AG04450 (cell line): Measurements from ENCODE around the gene RNF113B. TPM values are rescaled to one million over a fixed set of nuclear protein-coding genes. Genes with fewer than 3 reads are reported as not detected.

ENCODE experiments used
- CTCF ChIA-PET: fragments of 300-600, 350-600 bp; formaldehyde crosslinking; extraction: SDS; loops from one replicate; lab custom pipeline; 2022; ENCODE audit warnings: antibody characterized with exemption, inconsistent platforms; lab: Charles Lee
- POLR2A ChIA-PET: fragments of 350-600 bp; formaldehyde crosslinking; extraction: SDS; loops from one replicate; lab custom pipeline; 2021; ENCODE audit warnings: antibody characterized with exemption, inconsistent platforms; lab: Yijun Ruan, JAX
- DNase-seq: peaks from one replicate; pipeline ENCODE4 v3.0.0-alpha.2; 2011; ENCODE audit warnings: low read depth, low spot score
- H3K27ac ChIP-seq: one replicate; pipeline ENCODE4 v1.5.1; 2012; ENCODE audit warnings: low read depth, low read length, control low read depth
- H3K27me3 ChIP-seq: one replicate; pipeline ENCODE4 v1.6.0; 2012; ENCODE audit warnings: low read length; ENCODE audit not compliant: control insufficient read depth, insufficient read depth
- H3K4me3 ChIP-seq: 2 replicates; pipeline ENCODE4 v1.5.1; 2011; ENCODE audit warnings: mild to moderate bottlenecking, low read depth, low read length, control low read depth
- H3K9me3 ChIP-seq: 2 replicates; pipeline ENCODE4 v1.5.1; 2012; ENCODE audit warnings: low read length; ENCODE audit not compliant: control insufficient read depth, insufficient read depth
- polyA plus RNA-seq: library from polyadenylated mRNA; depleted of rRNA; stranded (reverse); fragments of >200 nt; gene quantifications from 2 replicates; pipeline ENCODE4 v1.2.3, GENCODE V29; 2011
- TF ChIP-seq, protein P1 (sequence below): IDR thresholded peaks from 2 replicates; pipeline ENCODE4 v1.5.1; 2011; ENCODE audit warnings: low read depth, low read length, control low read depth, inconsistent platforms

Gene RNF113B
- polyA plus RNA-seq, 1 experiment, result not detected

DNA sequence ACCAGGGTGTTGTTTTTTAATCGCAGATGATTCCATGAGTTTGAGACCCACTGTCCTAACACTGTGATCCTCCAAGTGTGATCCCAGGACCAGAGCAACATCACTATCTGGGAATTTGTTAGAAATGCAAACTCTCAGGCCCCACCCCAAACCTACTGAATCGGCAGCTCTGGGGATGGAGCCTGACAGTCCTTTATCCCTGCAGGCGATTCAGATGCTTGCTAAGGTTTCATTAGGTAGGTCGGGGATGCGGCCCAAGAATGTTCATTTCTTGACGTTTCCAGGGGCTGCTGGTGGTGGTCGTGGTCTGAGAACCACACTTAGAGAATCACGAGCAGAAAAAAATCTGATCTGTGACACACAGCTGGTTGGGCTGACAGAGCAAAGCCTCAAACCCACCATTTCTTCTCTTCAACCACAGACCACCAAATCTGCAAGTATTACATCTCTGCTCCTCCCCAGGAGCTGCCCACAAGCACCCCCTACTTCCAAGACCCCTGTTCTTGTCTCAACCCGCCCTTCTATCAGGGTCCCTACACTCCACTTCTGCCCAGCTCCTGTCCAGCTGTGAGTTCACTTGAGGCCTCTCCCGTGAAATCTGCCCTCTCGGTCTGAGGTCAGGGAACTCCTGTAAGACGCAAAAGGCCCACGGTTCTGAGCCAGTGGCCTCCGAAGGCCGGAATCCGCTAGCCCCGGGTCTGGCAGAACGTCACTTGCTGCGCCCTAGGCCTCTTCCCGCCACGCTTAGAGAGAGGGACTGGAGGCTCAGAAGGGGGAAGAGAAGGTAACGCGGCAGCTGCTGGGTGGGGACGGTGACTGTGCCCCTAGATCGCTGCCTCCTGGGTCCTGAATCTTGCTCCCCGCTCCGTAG is 35.3 kb downstream of the RNF113B start:
- H3K27me3 ChIP-seq, result no peaks in the 10 kb centered on the region
- peak overlapping the region; percentile 75 for H3K4me3 ChIP-seq
- DNase-seq, result no peak
- H3K9me3 ChIP-seq, result peaks cover 4% of the 10 kb centered on the region; the same call in 1 of the 2 replicates
- TF ChIP-seq, protein P1, sequence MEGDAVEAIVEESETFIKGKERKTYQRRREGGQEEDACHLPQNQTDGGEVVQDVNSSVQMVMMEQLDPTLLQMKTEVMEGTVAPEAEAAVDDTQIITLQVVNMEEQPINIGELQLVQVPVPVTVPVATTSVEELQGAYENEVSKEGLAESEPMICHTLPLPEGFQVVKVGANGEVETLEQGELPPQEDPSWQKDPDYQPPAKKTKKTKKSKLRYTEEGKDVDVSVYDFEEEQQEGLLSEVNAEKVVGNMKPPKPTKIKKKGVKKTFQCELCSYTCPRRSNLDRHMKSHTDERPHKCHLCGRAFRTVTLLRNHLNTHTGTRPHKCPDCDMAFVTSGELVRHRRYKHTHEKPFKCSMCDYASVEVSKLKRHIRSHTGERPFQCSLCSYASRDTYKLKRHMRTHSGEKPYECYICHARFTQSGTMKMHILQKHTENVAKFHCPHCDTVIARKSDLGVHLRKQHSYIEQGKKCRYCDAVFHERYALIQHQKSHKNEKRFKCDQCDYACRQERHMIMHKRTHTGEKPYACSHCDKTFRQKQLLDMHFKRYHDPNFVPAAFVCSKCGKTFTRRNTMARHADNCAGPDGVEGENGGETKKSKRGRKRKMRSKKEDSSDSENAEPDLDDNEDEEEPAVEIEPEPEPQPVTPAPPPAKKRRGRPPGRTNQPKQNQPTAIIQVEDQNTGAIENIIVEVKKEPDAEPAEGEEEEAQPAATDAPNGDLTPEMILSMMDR, result no peak
- ChIA-PET CTCF (interaction anchor here (0.6 to 1.6 kb wide), 4 partner anchors 10 to 322 kb away, joined by 3 to 4 read pairs (median 4); no protein-coding TSS in a partner anchor), POLR2A (no interaction called here)
- H3K27ac ChIP-seq, result no peak overlapping the region

DNA sequence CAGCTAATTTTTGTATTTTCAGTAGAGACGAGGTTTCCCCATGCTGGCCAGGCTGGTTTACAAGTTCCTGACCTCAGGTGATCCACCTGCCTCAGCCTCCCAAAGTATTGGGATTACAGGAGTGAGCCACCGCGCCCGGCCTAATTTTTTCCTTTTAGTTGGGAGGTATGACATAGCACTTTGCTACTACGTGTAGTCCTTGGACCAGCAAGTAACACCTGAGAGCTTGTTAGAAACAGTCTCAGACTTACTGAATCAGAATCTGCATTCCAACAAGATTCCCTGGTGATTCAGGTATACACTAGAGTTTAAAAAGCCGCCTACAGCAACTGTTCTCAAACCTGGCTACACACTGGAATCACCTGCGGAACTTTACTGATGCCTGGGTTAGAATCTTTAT is 36.0 kb downstream of the RNF113B start:
- Histone ChIP-seq H3K9me3 (peaks cover 4% of the 10 kb centered on the region; the same call in 1 of the 2 replicates), H3K4me3 (no peak overlapping the region), H3K27ac (no peak overlapping the region), H3K27me3 (no peaks in the 10 kb centered on the region)
- TF ChIP-seq, protein P1, result no peak
- no peak for DNase-seq
- POLR2A ChIA-PET, result no interaction called here
- CTCF ChIA-PET, result interaction anchor here (1.6 kb wide), 1 partner anchor 285 kb away, joined by 4 read pairs; no protein-coding TSS in a partner anchor

DNA sequence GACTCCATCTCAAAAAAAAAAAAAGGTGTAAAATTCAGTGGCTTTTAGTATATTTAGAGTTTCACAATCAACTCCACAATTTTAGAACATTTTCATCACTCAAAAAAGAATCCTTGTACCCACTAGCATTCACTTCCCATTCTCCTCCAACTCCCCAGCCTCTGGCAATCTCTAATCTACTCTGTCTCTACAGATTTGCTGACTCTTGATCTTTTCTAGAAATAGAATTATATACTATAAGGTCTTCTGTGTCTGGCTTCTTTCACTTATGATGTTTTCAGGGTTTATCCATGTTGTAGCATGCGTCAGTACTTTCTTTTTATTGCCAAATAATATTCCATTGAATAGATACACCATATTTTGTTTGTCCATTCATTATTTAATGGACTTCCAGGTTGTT is 42.2 kb downstream of the RNF113B start:
- no peak for DNase-seq
- no peaks in the 10 kb centered on the region for H3K9me3 ChIP-seq
- ChIA-PET POLR2A (no interaction called here), CTCF (no interaction called here)
- TF ChIP-seq, protein P1, result no peak
- H3K27ac ChIP-seq, result no peak overlapping the region
- H3K4me3 ChIP-seq, result no peak overlapping the region
- peaks cover 6% of the 10 kb centered on the region for H3K27me3 ChIP-seq

DNA sequence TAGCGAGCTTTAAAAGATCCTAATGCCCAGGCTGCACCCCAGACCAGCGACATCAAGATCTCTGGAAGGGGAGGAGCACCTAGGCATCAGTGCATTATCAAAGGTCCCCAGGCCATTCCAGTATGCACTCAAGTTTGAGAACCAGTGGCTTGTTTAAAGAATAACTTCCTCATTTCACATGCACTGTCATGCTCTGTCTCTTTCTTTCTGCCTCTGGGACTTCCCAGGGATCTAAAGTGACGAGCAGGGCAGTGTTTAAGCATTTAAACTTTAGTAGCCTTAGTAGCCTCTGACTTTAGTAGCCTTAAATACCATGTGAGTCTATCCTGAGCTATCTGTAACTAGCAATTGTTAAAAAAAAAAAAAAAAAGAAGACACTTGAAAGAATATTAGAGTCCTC is 43.1 kb downstream of the RNF113B start:
- H3K27me3 ChIP-seq, result peaks cover 6% of the 10 kb centered on the region
- no peak for DNase-seq
- no peak overlapping the region for H3K4me3 ChIP-seq
- H3K9me3 ChIP-seq, result no peaks in the 10 kb centered on the region
- POLR2A ChIA-PET, result no interaction called here
- CTCF ChIA-PET, result no interaction called here
- TF ChIP-seq, protein P1, result no peak
- H3K27ac ChIP-seq, result no peak overlapping the region

DNA sequence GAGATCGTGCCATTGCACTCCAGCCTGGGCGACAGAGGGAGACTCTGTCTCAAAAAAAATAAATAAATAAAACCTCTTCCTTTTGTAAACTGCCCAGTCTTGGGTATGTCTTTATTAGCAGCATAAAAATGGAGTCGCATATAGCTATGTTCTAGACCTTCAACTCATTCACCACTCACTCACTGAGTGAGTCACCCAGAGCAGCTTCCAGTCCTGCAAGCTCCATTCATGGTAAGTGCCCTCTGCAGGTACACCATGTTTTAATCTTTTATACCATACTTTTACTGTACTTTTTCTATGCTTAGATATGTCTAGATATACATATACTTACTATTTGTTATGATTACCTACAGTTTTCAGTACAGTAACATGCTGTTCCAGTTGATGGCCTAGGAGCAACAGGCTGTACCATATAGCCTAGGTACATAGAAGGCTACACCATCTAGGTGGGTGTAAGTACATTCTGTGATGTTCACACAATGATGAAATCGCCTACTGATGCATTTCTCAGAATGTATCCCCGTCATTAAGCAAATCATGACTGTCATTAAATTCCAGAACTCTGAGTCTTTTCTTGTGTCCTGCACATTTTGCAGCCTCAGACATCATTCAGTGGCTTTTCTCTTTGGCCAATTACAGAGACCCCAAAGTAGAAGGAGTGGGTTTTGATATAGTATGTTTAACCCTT is 47.9 kb downstream of the RNF113B start:
- Histone ChIP-seq H3K9me3 (no peaks in the 10 kb centered on the region), H3K27ac (no peak overlapping the region), H3K27me3 (peaks cover 6% of the 10 kb centered on the region), H3K4me3 (no peak overlapping the region)
- CTCF ChIA-PET, result no interaction called here
- DNase-seq, result no peak
- POLR2A ChIA-PET, result no interaction called here
- TF ChIP-seq, protein P1, result no peak
